ENCODE results near the gene MAP7.

DNA sequence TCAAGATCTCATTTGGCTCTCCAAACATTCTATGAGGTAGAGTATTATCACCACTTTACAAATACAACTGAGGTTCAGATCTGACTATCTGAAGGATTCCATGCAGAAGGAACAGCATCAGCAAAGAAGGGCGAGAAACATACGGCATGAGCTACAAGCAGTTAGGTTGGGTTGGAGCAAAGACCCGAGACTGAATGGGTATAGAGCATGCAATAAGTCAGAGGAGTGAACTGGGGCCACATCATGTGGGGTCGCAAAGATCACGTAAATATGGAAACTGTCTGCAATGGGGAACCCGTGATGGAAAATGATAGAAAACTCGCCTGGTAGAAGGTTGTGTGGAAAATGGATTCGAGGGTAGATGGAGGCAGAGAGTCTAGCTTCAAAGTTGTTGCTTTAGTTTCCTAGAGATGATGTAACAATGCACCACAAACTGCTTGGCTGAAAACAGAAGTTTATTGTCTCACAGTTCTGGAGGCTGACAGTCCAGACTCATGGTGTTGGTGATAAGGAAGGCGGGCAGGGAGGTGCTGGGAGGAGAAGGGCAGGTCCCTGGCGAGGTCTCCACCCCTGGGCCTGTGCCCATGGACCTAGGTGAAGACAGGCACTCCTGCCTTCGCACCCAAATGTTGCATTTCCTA is 216.3 kb downstream of the MAP7 start:
- TF ChIP-seq EZH2 (IDR thresholded peaks at IDR 0.05; ENCODE audit: insufficient read depth, poor library complexity, severe bottlenecking) (no peak), EZH2phosphoT487 (IDR thresholded peaks at IDR 0.05; ENCODE audit: insufficient read depth, low read depth) (no peak)

Data from GM23248 (cell line).